Upper lobe of left lung (tissue), 6 donors: Measurements from ENCODE around the gene SPINK14. TPM values are rescaled to one million over a fixed set of nuclear protein-coding genes. Genes with fewer than 3 reads are reported as not detected.

Experiments
- ATAC-seq, 2 donors: fragments of 200-7000 bp; cut with Tn5 transposase; one replicate each; pipeline ENCODE4 v1.9.1; 2022; ENCODE audit warnings: mild to moderate bottlenecking in 2 of 2, moderate library complexity in 2 of 2; ENCODE audit not compliant: low FRiP score in 2 of 2
- DNase-seq, 2 donors: peaks; one replicate each; pipeline ENCODE4 v3.0.0-alpha.2; 2019 to 2020
- H3K27ac ChIP-seq, 4 donors: fragments of 200-600 bp; sonication (generic); one replicate each; pipeline ENCODE4 v1.5.1; 2016 to 2019
- H3K27me3 ChIP-seq, 4 donors: fragments of 200-600 bp; sonication (generic); one replicate each; pipeline ENCODE4 v1.5.1; 2017 to 2019
- H3K36me3 ChIP-seq, 4 donors: fragments of 200-600 bp; sonication (generic); one replicate each; pipeline ENCODE4 v1.5.1; 2016 to 2019
- H3K4me1 ChIP-seq, 4 donors: fragments of 200-600 bp; sonication (generic); one replicate each; pipeline ENCODE4 v1.5.1; 2018 to 2019
- H3K4me3 ChIP-seq, 4 donors: fragments of 200-600 bp; sonication (generic); one replicate each; pipeline ENCODE4 v1.5.1; 2017 to 2019; ENCODE audit warnings: mild to moderate bottlenecking in 2 of 4, moderate library complexity in 1 of 4
- H3K9me3 ChIP-seq, 4 donors: fragments of 200-600 bp; sonication (generic); one replicate each; pipeline ENCODE4 v1.5.1; 2018 to 2019
- EP300 ChIP-seq, 4 donors: sonication (generic); formaldehyde crosslinking; IDR thresholded peaks; one replicate each; pipeline ENCODE4 v1.5.1; 2017; ENCODE audit warnings: antibody characterized with exemption in 4 of 4, control low read depth in 2 of 4
- POLR2A ChIP-seq, 4 donors: fragments of 450-650 bp; IDR thresholded peaks; one replicate each; pipeline ENCODE4 v1.5.1; 2016 to 2017; ENCODE audit warnings: antibody characterized with exemption in 4 of 4, mild to moderate bottlenecking in 2 of 4
- POLR2AphosphoS5 ChIP-seq, 2 donors: sonication (generic); formaldehyde crosslinking; IDR thresholded peaks; one replicate each; pipeline ENCODE4 v1.5.1; 2017; ENCODE audit warnings: antibody characterized with exemption in 2 of 2
- WGBS, 2 donors: methylation state at CpG; one replicate each; pipeline ENCODE4 v1.1.5; 2017 to 2018; 5-methylcytosine and 5-hydroxymethylcytosine counted together
- total RNA-seq, 6 donors: library from RNA; depleted of rRNA in 4 of 6; stranded (reverse); fragments of >200 nt in 4 of 6; gene quantifications; one replicate each; pipeline versions ENCODE4 v1.1.0 to v1.2.1, GENCODE V29; 2016 to 2021
- TF ChIP-seq, protein P1 (sequence below), 6 experiments: fragments of 450-650 bp in 4 of 6; fragments of 200-600 bp in 2 of 6; sonication (generic) in 2 of 6; IDR thresholded peaks; one replicate each; pipeline ENCODE4 v1.5.1; 2016 to 2019; ENCODE audit warnings: antibody characterized with exemption in 6 of 6
- donor health status: DM: no; HTN: no; CAD: no; lungs with moderate emphysema.
- donor health status: DM: no; HTN: yes; CAD: no; lungs with severe emphysema.

Gene SPINK14
- total RNA-seq, 6 donors from 2014 or later: not detected

DNA sequence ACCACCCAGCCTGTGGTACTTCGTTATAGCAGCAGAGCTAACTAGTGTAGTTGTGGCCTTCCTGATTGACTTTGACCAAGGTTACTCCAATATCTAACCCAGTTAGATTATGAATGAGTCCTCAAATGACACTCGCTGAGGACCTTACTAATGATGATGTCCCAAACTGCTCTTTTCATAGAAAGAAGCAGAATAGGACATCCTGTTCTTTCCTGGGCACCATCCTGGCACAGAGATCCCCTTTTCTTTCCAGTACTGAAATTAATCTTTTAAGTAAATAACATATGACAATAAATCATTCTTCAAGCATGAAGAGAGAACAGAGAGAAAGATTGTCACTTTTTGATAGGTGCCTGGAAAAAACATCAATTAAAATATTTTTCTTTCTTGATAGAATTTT, 26.7 kb upstream of the SPINK14 start:
- Histone ChIP-seq H3K9me3 (no peaks in the 10 kb centered on the region), H3K36me3 (no peaks in the 10 kb centered on the region), H3K4me3 (no peak overlapping the region), H3K27me3 (no peaks in the 10 kb centered on the region), H3K27ac (no peak overlapping the region), H3K4me1 (peaks cover 0 to 16% (median 8%) of the 10 kb centered on the region in 4 donors)
- 80 to 87% methylated on average over 2 of the region's 2 CpGs for WGBS, 2 donors
- TF ChIP-seq POLR2AphosphoS5 (IDR thresholded peaks at IDR 0.05) (no peak), EP300 (IDR thresholded peaks at IDR 0.05) (no peak)
- ATAC-seq (no peak), DNase-seq (no peak)

DNA sequence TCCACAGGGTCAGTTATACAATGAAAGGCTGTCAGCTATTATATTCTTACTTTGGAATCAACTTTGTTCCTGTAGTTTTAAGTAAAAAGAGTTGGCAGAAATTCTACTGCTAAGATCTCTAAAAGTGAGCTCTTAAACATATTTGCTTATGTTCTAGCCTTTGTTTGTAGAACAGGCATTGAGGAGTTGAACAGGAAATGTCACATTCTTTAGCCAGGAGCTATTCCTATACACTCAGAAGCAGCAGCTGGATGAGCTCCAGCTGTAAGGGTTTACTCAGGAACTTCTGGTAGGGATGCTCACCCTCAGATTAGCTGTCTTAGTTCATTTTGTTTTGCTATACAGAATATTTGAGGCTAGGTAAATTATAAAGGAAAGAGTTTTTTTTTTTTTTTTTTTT, 22.4 kb upstream of the SPINK14 start:
- Histone ChIP-seq H3K27me3 (no peaks in the 10 kb centered on the region), H3K27ac (peak overlapping the region; percentile 2 to 69 (median 40)), H3K9me3 (no peaks in the 10 kb centered on the region), H3K4me1 (peaks cover 0 to 23% (median 12%) of the 10 kb centered on the region in 4 donors), H3K4me3 (no peak overlapping the region), H3K36me3 (no peaks in the 10 kb centered on the region)
- peak; percentile 63 to 75 for ATAC-seq
- DNase-seq: peak in 1 of 2 donors; percentile 84
- TF ChIP-seq, protein P1, sequence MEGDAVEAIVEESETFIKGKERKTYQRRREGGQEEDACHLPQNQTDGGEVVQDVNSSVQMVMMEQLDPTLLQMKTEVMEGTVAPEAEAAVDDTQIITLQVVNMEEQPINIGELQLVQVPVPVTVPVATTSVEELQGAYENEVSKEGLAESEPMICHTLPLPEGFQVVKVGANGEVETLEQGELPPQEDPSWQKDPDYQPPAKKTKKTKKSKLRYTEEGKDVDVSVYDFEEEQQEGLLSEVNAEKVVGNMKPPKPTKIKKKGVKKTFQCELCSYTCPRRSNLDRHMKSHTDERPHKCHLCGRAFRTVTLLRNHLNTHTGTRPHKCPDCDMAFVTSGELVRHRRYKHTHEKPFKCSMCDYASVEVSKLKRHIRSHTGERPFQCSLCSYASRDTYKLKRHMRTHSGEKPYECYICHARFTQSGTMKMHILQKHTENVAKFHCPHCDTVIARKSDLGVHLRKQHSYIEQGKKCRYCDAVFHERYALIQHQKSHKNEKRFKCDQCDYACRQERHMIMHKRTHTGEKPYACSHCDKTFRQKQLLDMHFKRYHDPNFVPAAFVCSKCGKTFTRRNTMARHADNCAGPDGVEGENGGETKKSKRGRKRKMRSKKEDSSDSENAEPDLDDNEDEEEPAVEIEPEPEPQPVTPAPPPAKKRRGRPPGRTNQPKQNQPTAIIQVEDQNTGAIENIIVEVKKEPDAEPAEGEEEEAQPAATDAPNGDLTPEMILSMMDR (IDR thresholded peaks at IDR 0.05): no peak
- TF ChIP-seq POLR2AphosphoS5 (IDR thresholded peaks at IDR 0.05) (peak; percentile 12 to 39), POLR2A (IDR thresholded peaks at IDR 0.05) (no peak), EP300 (IDR thresholded peaks at IDR 0.05) (peak in 2 of 4 donors; percentile 79 to 95)

DNA sequence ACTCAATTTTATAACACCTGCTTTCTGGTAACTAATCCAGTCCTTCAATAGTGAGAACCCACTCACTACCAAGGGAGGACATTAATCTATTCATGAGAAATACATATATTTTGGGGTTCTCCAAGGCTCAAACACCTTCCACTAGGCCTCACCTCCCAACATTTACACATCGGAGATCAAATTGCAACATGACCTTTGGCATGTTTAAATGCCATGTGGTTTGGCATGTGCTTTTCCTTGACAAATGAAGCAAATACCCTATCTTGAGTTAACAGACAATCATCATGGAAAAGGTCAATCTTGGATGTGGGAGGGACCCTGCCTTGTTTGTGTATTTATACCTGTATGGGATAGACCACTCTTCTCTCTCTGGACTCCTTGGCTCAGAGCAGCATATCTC, 21.9 kb upstream of the SPINK14 start:
- no peak for TF ChIP-seq EP300 (IDR thresholded peaks at IDR 0.05)
- Histone ChIP-seq H3K9me3 (no peaks in the 10 kb centered on the region), H3K27ac (peak overlapping the region; percentile 2 to 69 (median 40)), H3K36me3 (no peaks in the 10 kb centered on the region), H3K27me3 (no peaks in the 10 kb centered on the region), H3K4me1 (peaks cover 0 to 23% (median 12%) of the 10 kb centered on the region in 4 donors), H3K4me3 (no peak overlapping the region)
- DNase-seq: no peak
- whole genome bisulfite sequencing, 2 donors: 67% methylated on average over 1 of the region's 1 CpG
- no peak for ATAC-seq

DNA sequence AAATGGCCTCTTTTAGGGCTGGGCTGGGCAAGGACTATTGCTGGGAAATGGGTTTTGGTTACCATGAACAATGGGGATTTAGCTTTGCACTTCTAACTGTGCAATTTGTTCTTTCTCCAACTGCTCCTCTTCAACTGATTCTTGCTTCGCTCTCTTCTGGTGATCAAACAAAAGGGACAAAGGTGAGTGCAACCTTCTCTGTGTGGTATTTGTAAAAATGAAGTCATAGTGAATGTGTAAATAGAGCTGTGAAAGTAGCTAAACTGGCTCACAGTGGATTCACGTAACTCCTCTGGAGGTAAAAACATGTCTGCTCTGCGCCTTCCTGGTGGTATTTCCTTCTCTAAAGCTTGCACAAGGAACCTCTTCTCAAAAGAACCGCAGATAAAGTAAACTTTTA, 20.9 kb upstream of the SPINK14 start:
- ATAC-seq: peak; percentile 59 to 60
- DNase-seq: peak in 1 of 2 donors; percentile 34
- H3K27ac ChIP-seq: peak overlapping the region in 3 of 4 donors; percentile 2 to 69 (median 66)

DNA sequence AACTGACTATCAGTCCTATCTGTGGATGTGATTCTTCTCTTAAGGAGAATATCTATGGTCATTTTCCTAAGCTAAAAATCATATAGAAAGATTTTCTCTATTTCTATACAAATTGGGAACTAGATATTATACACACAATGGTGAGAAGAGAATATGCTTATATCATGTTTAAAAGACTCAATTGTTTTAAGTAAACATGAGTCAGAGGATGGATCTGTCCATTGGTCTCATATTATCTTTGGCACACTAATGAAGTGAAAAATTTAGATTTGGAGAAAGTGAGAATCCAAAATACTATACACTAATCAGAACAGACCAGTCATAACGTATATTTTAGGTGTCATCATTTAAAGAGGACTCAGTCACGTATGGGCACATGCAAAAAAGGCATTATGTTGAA, 16.5 kb upstream of the SPINK14 start:
- Histone ChIP-seq H3K27me3 (no peaks in the 10 kb centered on the region), H3K4me3 (no peak overlapping the region), H3K36me3 (no peaks in the 10 kb centered on the region), H3K4me1 (peaks cover 0 to 4% (median 2%) of the 10 kb centered on the region in 4 donors), H3K9me3 (no peaks in the 10 kb centered on the region), H3K27ac (no peak overlapping the region)
- ATAC-seq (no peak), DNase-seq (no peak)
- TF ChIP-seq EP300 (IDR thresholded peaks at IDR 0.05): no peak
- TF ChIP-seq, protein P1 (IDR thresholded peaks at IDR 0.05): no peak
- TF ChIP-seq POLR2AphosphoS5 (IDR thresholded peaks at IDR 0.05): no peak
- TF ChIP-seq POLR2A (IDR thresholded peaks at IDR 0.05): no peak
- 70 to 87% methylated on average over 2 of the region's 2 CpGs for WGBS, 2 donors

More for the DNA sequence above, 20.9 kb upstream of the SPINK14 start:
- Histone ChIP-seq H3K4me3 (no peak overlapping the region), H3K9me3 (no peaks in the 10 kb centered on the region), H3K36me3 (no peaks in the 10 kb centered on the region), H3K4me1 (peaks cover 0 to 23% (median 12%) of the 10 kb centered on the region in 4 donors), H3K27me3 (no peaks in the 10 kb centered on the region)
- TF ChIP-seq POLR2AphosphoS5 (IDR thresholded peaks at IDR 0.05) (no peak), EP300 (IDR thresholded peaks at IDR 0.05) (peak in 1 of 4 donors; percentile 20)
- 70 to 78% methylated on average over 4 of the region's 4 CpGs for WGBS, 2 donors

DNA sequence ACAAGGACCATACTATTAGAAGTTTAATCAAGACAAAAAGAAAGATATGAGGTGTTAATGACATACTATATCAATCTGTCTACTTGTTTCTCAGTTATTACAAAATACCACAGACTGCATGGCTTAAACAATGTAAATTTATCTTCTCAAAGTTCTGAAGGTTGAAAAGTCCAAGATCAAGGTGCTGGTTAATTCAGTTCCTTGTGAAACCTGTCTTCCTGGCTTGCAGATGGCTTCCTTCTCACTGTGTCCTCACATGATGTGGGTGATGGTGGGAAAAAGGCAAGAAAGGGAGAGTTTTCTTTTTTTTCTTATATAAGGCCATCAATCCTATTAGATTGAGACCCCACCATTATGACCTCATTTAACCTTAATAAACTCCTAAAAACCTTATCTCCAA, 15.6 kb upstream of the SPINK14 start:
- DNase-seq (no peak), ATAC-seq (no peak)
- no peak overlapping the region for H3K4me3 ChIP-seq
- no peak overlapping the region for H3K27ac ChIP-seq
- no peaks in the 10 kb centered on the region for H3K4me1 ChIP-seq
- TF ChIP-seq POLR2A (IDR thresholded peaks at IDR 0.05): no peak
- TF ChIP-seq, protein P1 (IDR thresholded peaks at IDR 0.05): no peak
- no peak for TF ChIP-seq POLR2AphosphoS5 (IDR thresholded peaks at IDR 0.05)
- no peak for TF ChIP-seq EP300 (IDR thresholded peaks at IDR 0.05)
- no peaks in the 10 kb centered on the region for H3K9me3 ChIP-seq
- no peaks in the 10 kb centered on the region for H3K27me3 ChIP-seq
- H3K36me3 ChIP-seq: no peaks in the 10 kb centered on the region
